22Rv1 (cell line): ENCODE results near the gene SLC22A13.

ENCODE experiments used
- ZFX ChIP-seq: fragments of 450-650 bp; IDR thresholded peaks from 2 replicates; pipeline ENCODE4 v1.6.1; 2017; ENCODE audit warnings: antibody characterized with exemption, borderline replicate concordance
- TF ChIP-seq, protein P1 (sequence below): fragments of 450-650 bp; IDR thresholded peaks from 2 replicates; pipeline ENCODE4 v1.5.1; 2017; ENCODE audit warnings: mild to moderate bottlenecking

DNA sequence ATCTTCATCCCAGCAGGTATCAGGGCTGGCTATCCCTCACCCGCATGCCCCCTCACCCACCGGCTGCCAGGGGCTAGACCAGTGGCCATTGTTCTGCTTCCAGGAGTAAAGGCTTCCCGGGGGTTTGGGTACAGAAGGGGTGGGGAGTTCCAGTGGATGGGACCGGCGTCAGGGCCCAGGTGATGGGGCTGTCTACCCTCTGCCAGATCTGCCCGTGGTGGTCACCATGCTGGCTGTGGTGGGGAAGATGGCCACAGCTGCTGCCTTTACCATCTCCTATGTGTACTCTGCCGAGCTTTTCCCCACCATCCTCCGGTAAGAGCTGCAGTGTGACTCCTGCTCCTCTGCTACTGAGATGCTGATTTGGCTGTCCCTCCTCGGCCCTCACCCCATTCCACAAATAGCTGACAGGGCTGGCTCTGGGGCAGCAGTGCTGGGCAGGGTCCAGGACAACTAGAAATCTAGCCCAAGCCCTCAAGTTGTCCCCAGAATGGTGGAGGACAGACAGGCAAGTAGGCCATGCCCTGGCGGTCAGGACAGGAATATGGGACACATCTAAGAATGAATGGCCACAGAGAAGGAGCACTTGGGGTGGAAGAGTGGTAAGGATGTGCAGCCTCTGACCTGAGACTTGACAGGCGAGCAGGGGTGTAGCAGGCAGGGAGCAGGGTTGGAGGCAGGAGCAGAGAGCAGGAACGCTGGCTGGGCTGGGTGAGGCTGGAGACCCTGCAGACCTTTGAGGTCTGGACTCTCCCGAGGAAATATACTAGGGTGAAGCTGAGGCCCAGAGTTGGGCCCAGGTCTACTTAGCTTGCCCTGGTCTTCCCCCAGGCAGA, 10.7 kb downstream of the SLC22A13 start:
- TF ChIP-seq, protein P1, sequence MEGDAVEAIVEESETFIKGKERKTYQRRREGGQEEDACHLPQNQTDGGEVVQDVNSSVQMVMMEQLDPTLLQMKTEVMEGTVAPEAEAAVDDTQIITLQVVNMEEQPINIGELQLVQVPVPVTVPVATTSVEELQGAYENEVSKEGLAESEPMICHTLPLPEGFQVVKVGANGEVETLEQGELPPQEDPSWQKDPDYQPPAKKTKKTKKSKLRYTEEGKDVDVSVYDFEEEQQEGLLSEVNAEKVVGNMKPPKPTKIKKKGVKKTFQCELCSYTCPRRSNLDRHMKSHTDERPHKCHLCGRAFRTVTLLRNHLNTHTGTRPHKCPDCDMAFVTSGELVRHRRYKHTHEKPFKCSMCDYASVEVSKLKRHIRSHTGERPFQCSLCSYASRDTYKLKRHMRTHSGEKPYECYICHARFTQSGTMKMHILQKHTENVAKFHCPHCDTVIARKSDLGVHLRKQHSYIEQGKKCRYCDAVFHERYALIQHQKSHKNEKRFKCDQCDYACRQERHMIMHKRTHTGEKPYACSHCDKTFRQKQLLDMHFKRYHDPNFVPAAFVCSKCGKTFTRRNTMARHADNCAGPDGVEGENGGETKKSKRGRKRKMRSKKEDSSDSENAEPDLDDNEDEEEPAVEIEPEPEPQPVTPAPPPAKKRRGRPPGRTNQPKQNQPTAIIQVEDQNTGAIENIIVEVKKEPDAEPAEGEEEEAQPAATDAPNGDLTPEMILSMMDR: no peak
- no peak for TF ChIP-seq ZFX
